GM21381 (cell line): Measurements from ENCODE around the gene UBE2I.

ENCODE experiments used
- ATAC-seq: cut with Tn5 transposase; IDR thresholded peaks from one replicate; pipeline ENCODE4 v1.9.1; 2021; ENCODE audit warnings: mild to moderate bottlenecking, moderate library complexity; ENCODE audit not compliant: unreplicated experiment

Gene UBE2I

GRCh38 chr16:1312467-1312816 is 3.0 kb downstream of the UBE2I start:
- ATAC-seq: no peak

- ATAC-seq: no peak
Measured at GRCh38 chr16:1312903-1313302, 3.5 kb downstream of the UBE2I start.

GRCh38 chr16:1313721-1314369 is 4.4 kb downstream of the UBE2I start:
- no peak for ATAC-seq

GRCh38 chr16:1314399-1315068 is 5.1 kb downstream of the UBE2I start:
- ATAC-seq: no peak

- ATAC-seq: no peak
Measured at GRCh38 chr16:1315081-1316032, 5.9 kb downstream of the UBE2I start.

GRCh38 chr16:1316033-1316405 is 6.6 kb downstream of the UBE2I start:
- ATAC-seq: no peak

DNA sequence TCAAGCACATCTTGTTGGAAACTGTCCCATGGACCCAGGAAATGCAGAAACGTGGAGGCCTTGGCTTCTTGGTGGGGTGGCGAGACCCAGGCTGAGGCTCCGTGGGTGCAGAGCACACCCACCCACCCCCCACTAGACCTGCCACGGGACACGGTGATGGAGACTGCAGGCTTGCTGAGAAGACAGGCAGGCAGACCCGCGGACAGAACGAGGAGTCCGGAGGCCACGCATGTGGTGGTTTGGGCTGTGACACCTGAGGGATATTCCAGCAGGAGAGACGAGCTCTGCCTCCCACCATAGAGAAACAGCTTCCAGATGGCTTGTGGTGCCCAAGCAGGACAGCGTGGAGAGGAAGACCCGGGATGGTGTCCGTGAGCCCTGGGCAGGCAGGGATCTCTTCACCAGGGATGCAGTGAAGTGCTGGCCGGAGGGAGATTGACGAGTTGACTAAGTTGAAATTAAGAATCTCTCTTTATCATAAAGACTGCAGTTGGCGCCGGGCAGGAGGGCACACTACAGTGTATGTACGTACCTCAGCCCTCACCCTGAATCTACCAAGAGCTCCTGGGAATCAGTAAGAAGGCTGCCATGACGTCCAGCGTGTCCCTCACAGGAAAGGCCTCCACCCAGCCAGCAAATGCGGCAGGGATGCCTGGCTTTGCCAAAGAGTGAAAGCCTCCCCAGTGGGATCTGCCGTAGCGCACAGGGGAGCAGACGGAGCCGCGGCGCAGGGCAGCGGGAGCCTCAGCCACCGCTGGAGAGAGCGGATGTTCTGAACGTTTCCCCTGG is 8.2 kb downstream of the UBE2I start:
- no peak for ATAC-seq

- no peak for ATAC-seq
Measured at GRCh38 chr16:1318268-1318545, 8.8 kb downstream of the UBE2I start.

DNA sequence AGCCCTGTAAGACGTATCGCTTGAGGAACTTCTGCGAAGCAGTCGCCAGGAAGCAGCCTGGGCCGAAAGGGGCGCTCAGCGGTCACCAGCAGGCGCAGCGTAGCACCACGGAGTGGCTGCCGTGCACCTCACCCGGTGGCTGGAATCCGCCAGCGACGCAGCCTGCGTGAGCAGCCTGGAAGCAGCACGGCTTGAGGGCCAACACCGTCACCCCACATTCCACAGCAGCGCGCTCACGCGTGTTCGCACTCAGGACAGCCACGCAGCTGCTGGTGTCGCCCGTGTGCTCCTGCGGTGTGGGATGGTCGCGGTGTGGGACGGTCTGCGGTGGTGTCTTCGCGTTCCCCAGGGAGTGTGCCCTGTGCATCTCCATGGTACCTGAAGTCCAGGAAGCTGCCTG is 9.6 kb downstream of the UBE2I start:
- ATAC-seq: no peak

DNA sequence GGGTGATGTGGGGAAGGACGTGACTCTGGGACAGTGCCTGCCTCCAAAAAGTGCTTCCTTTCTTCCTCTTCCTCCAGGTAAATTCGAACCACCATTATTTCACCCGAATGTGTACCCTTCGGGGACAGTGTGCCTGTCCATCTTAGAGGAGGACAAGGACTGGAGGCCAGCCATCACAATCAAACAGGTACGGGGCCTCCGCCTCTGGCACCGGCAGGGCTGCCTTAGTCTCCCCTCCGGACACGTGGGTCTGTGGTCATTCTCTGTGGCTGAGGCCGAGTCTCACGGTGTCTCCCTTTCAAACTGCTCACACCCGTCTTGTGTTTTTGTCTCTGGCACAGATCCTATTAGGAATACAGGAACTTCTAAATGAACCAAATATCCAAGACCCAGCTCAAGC is 10.7 kb downstream of the UBE2I start:
- no peak for ATAC-seq

DNA sequence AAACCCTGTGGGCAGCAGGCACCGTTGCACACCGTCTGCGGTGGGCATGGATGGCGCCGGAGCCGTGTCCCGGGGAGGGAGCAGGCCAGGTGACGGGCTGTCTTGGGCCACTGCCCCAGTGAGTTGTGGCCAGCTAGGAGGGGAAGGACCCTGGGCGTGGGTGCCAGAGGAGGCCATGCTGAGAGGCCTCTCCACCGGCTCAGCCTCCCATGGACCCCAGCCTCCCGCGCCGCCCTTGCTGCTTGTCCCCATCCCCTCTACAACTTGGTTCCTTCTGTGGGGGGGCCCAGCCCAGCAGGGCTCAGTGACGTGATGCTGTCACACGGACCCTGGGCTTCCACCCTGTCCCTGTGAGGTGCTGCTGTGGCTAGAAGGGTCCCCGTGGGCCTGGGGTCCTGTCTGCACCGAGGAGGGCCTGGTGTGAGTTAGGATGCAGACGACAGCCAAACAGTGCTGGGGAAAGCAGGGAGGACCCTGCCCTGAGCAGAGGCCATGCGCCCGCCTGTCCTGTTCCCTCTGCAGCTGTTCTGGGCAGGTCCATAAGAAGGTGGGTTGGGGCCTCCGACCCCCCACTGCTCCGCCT is 11.3 kb downstream of the UBE2I start:
- no peak for ATAC-seq

DNA sequence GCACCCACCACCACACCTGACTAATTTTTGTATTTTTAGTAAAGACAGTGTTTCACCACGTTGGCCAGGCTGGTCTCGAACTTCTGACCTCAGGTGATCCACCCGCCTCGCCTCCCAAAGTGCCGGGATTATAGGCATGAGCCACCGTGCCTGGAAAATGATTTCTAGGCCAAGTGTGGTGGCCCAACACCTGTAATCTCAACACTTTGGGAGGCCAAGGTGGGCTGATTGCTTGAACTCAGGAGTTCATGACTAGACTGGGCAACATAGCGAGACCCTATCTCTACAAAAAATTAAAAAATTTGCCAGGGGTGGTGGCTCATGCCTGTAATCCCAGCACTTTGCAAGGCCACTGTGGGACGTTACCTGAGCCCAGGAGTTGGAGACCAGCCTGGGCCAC is 13.0 kb downstream of the UBE2I start:
- ATAC-seq: no peak

DNA sequence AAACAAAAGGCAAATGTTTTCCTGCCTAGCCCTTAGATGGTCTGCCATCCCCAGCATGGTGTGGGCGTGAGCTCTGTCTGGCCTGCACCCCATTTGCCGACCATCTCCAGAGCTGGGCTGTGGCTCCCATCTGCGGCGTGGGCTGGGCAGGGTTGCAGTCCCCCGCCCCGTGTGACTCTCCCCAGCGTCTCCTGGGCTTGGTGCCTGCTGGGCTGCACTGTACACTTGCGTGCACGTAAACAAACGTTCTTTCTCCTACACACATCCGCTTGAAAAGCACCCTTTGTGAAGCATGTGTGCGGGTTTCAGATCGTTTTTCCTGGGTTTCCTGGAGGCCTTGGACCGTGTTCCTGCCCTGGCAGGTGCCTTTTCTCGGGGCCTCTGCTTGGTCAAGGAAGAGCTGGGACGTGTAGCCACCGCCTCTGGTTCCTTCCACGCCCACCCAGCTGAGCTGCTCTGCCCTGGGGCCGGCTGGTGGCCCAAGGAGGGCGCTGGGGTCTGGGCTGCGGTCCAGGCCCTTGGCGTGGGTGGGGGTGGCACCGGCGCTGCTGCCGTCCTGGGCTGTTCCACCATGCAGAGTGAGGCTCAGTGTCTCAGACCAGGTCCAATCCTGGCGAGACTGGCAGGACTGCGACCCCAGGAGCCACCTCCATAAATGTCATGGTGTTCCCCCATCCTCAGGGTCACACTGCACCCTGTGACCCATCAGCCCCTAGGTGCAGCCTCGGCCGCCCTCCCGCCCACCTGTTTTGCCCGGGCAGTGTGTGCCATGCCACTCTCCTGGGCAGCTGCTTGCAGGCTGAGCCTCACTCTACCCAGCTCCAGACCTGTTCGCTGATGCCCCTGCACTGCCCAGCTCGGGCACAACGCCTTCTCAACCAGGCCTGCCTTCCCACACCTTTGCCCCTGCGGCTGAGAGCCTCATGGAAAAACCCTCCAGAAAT is 14.1 kb downstream of the UBE2I start:
- ATAC-seq: no peak

DNA sequence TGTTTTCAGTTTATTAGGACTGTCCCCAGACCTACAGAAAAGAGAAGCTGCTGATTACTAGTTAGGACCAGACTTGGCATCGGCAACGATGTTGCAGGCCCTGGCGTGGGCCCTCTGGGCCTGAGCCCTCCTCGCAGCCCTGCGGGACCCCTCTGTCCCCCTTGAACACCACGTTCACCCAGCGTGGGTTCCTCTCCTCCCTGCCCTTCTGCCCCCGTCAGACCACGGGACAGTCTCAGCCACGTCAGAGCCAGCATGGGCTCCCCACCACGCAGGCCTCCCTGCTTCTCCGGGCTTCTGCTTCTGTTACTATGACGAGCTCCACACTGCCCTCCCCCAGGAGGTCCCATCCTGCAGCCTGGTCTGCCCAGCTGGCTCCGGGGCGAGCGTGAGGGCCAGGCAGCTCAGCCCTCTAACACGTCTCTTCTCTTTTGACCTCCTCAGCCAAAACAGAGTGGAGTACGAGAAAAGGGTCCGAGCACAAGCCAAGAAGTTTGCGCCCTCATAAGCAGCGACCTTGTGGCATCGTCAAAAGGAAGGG is 14.9 kb downstream of the UBE2I start:
- no peak for ATAC-seq

- ATAC-seq: no peak
Measured at GRCh38 chr16:1325261-1325660, 15.8 kb downstream of the UBE2I start.

DNA sequence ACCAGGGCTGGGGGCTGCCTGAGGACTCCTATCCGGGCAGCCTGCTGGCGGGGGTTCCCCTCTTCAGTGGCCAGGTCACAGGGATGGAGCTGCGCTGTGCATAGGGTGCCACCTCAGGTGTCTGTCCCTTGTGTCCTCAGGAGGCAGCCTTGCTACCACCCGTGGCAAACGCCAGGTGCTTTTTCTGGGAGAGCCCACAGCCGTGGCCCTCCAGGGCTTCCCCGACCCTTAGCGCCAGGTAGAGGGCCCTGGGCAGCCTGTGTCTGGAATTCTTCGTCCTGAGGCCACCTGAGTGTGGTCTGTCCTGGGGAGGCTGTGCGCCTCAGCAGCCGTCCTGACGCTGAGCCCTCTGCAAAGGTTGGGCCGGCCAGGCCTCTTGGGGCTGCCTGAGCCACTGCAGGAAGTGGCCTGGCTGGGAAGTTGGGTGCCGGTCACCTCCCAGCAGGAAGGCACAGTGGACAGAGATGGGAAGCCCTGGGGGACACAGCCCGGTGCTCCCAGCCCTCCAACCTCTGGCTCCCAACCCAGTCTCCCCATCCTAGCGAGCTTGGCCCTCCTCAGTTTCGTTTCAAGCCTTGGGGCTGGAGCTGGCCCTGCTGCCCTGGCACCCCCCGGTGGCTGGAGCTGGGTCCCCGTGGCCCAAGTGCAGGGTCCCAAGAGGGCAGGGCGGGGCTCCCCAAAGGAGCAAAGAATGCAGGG is 16.4 kb downstream of the UBE2I start:
- ATAC-seq: no peak

GRCh38 chr16:1326391-1326790 is 17.0 kb downstream of the UBE2I start:
- no peak for ATAC-seq

DNA sequence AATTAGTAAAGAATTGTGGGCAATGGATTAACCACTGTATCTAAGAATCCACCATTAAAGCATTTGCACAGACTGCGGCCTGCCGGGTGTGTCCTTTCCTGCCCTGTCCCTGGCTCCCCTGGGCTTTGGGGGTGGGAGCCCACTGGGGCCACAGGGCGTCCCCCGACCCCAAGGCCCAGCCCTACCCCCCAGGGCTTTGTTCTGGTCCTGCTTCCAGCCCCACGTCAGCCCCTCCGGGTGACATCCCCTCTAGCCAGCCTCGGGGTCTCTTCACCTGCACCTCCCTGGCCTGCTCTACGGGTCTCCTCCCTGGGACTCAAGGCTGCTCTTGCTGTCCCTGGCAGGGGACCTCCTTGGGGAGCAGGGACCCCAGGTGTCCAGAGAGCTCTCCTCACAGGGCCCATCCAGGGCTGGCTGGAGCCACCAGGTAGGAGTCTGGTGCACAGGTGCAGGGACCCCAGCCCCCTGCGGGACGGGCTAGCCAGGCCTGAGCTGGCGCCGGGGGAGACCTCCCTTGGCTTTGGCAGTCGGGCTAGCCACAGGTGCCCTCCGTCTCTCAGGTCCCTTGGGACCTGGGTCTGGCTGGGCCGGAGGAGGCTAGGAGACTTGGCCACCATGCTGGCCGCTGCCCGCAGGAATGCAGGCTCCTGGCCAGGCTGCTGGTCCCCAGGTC is 17.6 kb downstream of the UBE2I start:
- ATAC-seq: no peak

DNA sequence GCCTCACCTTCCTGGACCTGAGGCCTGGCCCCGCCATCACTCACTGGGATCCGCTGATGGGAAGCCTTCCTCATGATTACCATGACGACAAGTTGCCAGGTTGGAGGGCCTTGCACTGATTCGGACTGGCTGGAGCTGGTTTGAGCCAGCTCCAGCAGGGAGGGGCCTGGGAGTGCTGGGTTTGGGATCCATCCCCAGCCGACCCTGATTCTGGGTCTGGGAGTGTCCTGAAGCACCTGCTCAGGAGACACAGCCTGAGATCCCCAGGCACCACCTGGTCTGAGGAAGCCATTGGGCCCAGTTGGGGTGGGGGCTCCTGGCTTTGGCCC is 18.1 kb downstream of the UBE2I start:
- ATAC-seq: no peak
